Activated T-cell treated with anti-CD3 and anti-CD28 coated beads, Interleukin-2, amount 50 U/mL, for 4 hours (primary cell): ENCODE results near the gene VTI1A. TPM values are rescaled to one million over a fixed set of nuclear protein-coding genes. Genes with fewer than 3 reads are reported as not detected.

ENCODE experiments used
- ATAC-seq, 2 donors: fragments of 200-7000 bp; cut with Tn5 transposase; one replicate each; pipeline ENCODE4 v1.10.0; 2021
- DNase-seq: peaks from one replicate; pipeline ENCODE4 v3.0.0-alpha.2; 2020
- H3K27me3 Mint-ChIP-seq: one replicate; pipeline ENCODE4 v1.8.0; 2021; ENCODE audit warnings: low read depth, mixed read lengths
- H3K36me3 Mint-ChIP-seq: one replicate; pipeline ENCODE4 v1.8.0; 2022; ENCODE audit warnings: mixed read lengths; ENCODE audit not compliant: insufficient read depth
- H3K4me1 Mint-ChIP-seq: one replicate; pipeline ENCODE4 v1.8.0; 2021; ENCODE audit warnings: low read depth, mixed read lengths
- H3K4me3 Mint-ChIP-seq: one replicate; pipeline ENCODE4 v1.8.0; 2021; ENCODE audit warnings: mild to moderate bottlenecking, moderate library complexity, mixed read lengths
- H3K9me3 Mint-ChIP-seq: one replicate; pipeline ENCODE4 v1.8.0; 2021; ENCODE audit warnings: mixed read lengths
- total RNA-seq, 3 donors: library from RNA; stranded (reverse); gene quantifications; one replicate each; pipeline ENCODE4 v1.2.1, GENCODE V29; 2021

The VTI1A gene
- total RNA-seq, 3 donors from 2014 or later = 39.2 to 43.8 (median 42.9) TPM

DNA sequence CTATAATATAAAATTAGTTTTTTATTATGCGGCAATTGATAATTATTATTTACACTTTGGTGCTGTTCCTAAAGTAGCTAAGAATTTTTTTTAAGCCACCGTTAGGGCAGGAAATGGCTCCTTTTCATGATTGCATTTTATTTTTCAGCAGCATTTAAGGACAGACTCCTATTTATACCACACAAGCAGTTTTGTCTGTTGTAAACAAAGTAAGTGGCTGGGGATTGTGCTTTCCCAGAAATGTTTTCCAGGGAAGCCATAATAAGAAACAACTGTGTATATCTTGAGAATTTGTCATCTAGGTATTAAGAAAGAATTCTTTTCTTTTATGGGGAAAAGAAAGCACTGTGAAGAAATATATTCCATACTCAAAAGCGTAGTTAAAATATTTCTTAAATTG lies 232.0 kb downstream of the VTI1A start:
- H3K36me3 Mint-ChIP-seq = peaks cover 10% of the 10 kb centered on the region
- no peaks in the 10 kb centered on the region for H3K27me3 Mint-ChIP-seq
- DNase-seq (no peak), ATAC-seq (no peak)
- H3K4me3 Mint-ChIP-seq = no peak overlapping the region
- no peaks in the 10 kb centered on the region for H3K4me1 Mint-ChIP-seq
- H3K9me3 Mint-ChIP-seq = no peaks in the 10 kb centered on the region

DNA sequence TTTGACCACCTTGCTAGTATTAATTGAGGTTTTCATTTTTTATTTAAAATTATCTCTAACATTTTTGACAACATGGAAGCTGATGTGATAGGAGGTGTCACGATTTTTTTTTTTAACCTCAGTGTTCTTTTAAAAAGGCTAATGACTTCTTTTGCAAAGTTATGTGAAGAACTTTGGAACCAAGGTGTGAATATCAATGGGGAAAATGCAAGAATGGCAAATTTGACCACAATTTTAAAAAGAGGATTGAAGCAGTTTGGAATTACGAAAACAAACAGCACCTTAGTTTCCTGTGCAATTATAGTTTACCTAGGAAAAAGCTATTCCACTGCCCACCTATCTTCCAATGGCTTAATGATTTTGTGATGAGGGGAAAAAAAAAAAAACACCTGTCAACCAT lies 232.4 kb downstream of the VTI1A start:
- H3K4me3 Mint-ChIP-seq = no peak overlapping the region
- H3K27me3 Mint-ChIP-seq = no peaks in the 10 kb centered on the region
- no peak for ATAC-seq
- no peak for DNase-seq
- H3K4me1 Mint-ChIP-seq = no peaks in the 10 kb centered on the region
- no peaks in the 10 kb centered on the region for H3K9me3 Mint-ChIP-seq
- H3K36me3 Mint-ChIP-seq = peaks cover 9% of the 10 kb centered on the region

DNA sequence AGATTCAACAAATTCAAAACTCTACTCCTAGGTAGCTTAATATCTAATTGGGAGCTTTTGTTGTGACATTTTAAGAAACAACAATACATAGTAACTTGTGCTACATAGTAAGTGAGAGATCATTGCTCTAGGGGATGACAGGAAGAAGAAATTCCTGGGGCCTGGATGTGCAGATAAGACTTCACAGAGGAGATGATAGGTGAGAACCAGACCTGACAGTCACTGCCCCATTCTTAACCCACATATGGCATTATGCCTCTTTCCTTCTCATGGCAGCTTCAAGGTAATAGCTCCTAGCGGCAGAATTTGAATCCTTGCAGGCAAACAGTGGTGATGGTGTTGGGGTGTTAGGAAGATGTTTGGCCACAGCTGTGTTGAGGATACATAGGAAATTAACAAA lies 233.6 kb downstream of the VTI1A start:
- Mint-ChIP-seq H3K4me3 (no peak overlapping the region), H3K27me3 (no peaks in the 10 kb centered on the region), H3K36me3 (peaks cover 11% of the 10 kb centered on the region), H3K4me1 (no peaks in the 10 kb centered on the region), H3K9me3 (no peaks in the 10 kb centered on the region)
- no peak for DNase-seq
- no peak for ATAC-seq

DNA sequence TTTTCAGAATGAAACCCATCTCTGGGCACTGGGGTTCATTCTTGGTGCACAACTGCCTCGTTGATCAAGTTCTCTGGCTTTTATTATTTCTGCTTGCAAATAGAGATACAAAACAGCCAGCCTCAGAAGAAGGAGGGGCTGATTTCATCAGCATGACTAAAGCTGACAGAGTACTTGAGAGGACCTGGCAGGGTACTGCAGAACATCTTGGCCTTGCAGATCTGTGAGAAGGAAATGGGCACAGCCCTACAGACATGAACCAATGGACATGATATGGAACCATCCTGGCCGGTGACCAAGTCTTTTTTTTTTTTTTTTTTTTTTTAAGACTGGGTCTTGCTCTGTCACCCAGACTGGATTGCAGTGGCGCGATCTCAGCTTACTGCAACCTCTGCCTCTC lies 240.6 kb downstream of the VTI1A start:
- H3K4me3 Mint-ChIP-seq = no peak overlapping the region
- peaks cover 31% of the 10 kb centered on the region for H3K36me3 Mint-ChIP-seq
- no peaks in the 10 kb centered on the region for H3K9me3 Mint-ChIP-seq
- H3K4me1 Mint-ChIP-seq = no peaks in the 10 kb centered on the region
- H3K27me3 Mint-ChIP-seq = no peaks in the 10 kb centered on the region
- ATAC-seq (no peak), DNase-seq (no peak)

DNA sequence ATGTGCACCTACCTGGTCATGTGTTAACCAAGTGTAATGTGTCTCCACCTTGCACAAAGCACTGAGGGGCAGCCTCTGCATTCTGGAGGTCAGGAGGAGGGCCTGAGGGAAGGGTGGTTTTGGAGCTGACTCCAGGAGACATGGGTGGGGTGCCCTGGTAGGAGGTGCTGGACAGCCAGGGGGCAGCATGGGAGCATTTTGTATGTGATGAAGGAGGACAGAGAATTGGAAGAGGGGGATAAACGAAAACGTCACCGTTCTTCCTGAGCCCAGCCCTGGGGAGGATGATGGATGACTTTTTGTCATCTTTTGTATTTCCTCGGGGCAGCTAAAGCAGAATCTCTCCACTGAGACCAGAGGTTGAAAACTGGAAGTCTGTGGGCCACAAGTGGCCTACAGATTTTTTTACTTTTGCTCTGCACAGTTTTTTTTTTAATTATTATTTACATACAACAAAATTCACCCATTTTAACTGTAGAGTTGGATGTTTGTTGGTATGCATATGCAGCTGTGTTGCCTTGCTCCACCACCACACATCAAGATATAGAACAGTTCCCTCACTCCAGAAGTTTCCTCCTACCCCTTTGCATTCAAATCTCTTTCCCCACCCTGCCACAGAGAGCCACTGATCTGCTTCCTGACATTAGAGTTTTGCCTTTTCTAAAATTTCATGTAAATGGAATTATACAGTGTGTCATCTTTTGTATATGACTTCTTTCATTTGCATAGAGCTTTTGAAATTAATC lies 242.5 kb downstream of the VTI1A start:
- Mint-ChIP-seq H3K9me3 (no peaks in the 10 kb centered on the region), H3K36me3 (peaks cover 33% of the 10 kb centered on the region), H3K4me1 (no peaks in the 10 kb centered on the region), H3K4me3 (no peak overlapping the region), H3K27me3 (no peaks in the 10 kb centered on the region)
- no peak for DNase-seq
- ATAC-seq = no peak

GRCh38 chr10:112695539-112695938 lies 248.5 kb downstream of the VTI1A start:
- peaks cover 16% of the 10 kb centered on the region for H3K36me3 Mint-ChIP-seq
- H3K27me3 Mint-ChIP-seq = no peaks in the 10 kb centered on the region
- H3K9me3 Mint-ChIP-seq = no peaks in the 10 kb centered on the region
- H3K4me3 Mint-ChIP-seq = no peak overlapping the region
- ATAC-seq = no peak
- no peak for DNase-seq
- H3K4me1 Mint-ChIP-seq = no peaks in the 10 kb centered on the region

- H3K27me3 Mint-ChIP-seq = no peaks in the 10 kb centered on the region
- H3K4me1 Mint-ChIP-seq = no peaks in the 10 kb centered on the region
- DNase-seq (no peak), ATAC-seq (no peak)
- no peaks in the 10 kb centered on the region for H3K9me3 Mint-ChIP-seq
- H3K36me3 Mint-ChIP-seq = peaks cover 21% of the 10 kb centered on the region
- H3K4me3 Mint-ChIP-seq = no peak overlapping the region
Observed at GRCh38 chr10:112696592-112696991, 249.6 kb downstream of the VTI1A start.

DNA sequence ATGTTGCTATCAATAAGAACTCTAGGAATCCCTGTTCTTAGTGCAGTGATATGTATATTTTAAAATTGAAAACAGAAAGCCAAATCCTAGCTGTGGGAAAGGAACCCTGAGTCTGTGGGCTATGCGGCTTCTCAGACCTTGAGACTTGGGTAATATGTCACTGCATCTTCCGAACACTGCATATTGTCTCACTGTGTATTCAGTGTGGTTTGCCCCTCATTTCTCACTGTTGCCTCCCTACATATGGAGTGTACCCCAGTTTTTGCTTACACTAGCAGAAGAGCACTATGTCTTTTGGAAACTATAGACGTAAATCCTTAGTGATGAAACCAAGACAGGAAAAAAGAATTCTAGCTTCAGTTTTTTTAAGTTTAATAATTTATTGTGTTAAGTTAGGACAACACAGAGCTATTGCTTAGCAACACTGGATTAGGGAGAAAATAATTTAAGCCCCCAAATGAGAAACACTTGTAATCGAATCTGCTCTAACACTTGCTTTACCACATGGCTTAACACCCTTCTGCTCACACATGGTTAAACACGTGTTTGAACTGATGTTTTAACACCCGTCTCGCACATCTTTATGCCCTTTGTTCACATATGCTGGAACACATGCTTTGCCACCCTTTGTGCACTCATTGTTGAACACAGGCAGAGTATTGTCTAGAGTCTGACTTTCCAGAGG lies 251.3 kb downstream of the VTI1A start:
- Mint-ChIP-seq H3K4me3 (no peak overlapping the region), H3K36me3 (peaks cover 20% of the 10 kb centered on the region), H3K27me3 (no peaks in the 10 kb centered on the region), H3K4me1 (no peaks in the 10 kb centered on the region), H3K9me3 (no peaks in the 10 kb centered on the region)
- DNase-seq (no peak), ATAC-seq (no peak)

- no peaks in the 10 kb centered on the region for H3K9me3 Mint-ChIP-seq
- no peaks in the 10 kb centered on the region for H3K27me3 Mint-ChIP-seq
- H3K4me1 Mint-ChIP-seq = no peaks in the 10 kb centered on the region
- H3K36me3 Mint-ChIP-seq = peaks cover 20% of the 10 kb centered on the region
- ATAC-seq = no peak
- H3K4me3 Mint-ChIP-seq = no peak overlapping the region
- no peak for DNase-seq
Observed at GRCh38 chr10:112698818-112699164, 251.8 kb downstream of the VTI1A start.

DNA sequence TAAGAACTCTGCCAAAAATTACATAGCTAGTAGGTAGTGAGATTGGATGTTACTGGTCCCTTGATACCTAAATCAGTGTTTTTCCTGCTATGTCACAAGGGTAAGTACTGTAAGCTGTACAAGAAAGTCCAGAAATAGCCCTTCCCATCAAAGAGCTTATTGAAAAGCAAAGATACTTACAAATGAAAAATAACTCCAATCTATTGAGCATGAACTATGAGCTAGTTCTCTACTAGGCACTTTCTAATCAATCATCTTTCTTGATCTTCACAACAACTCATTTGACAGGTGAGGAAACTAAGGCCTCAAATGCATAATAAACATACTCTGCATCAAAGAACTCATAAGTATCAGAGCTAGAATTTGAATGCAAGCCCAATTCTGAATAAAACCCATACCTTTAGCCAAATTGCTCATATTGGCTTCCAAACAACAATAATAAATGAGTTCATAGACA lies 253.2 kb downstream of the VTI1A start:
- no peak for DNase-seq
- Mint-ChIP-seq H3K4me1 (no peaks in the 10 kb centered on the region), H3K9me3 (no peaks in the 10 kb centered on the region), H3K4me3 (no peak overlapping the region), H3K27me3 (no peaks in the 10 kb centered on the region), H3K36me3 (peaks cover 18% of the 10 kb centered on the region)
- no peak for ATAC-seq

- DNase-seq (no peak), ATAC-seq (no peak)
- Mint-ChIP-seq H3K27me3 (no peaks in the 10 kb centered on the region), H3K4me3 (no peak overlapping the region), H3K36me3 (peaks cover 18% of the 10 kb centered on the region), H3K4me1 (no peaks in the 10 kb centered on the region), H3K9me3 (no peaks in the 10 kb centered on the region)
Observed at GRCh38 chr10:112701211-112701877, 254.3 kb downstream of the VTI1A start.

DNA sequence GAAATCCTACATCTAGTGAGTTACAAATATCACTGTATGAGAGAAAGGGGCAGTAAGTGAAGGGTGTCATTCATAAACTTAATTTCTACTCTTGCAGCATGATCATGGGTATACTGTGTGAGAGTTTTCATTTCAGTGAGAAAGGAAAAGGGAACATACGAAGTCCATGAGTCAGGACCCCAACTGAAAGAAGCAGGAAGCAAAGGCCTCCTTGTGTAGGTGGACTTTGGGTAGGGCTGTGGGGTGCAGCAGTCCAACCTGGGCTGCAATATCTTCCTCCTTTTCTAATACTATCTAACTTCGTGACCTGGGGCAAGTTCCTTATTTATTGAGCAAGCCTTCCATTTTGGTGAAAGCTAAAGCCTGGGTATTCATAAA lies 254.9 kb downstream of the VTI1A start:
- no peaks in the 10 kb centered on the region for H3K9me3 Mint-ChIP-seq
- no peak for DNase-seq
- H3K27me3 Mint-ChIP-seq = no peaks in the 10 kb centered on the region
- peaks cover 18% of the 10 kb centered on the region for H3K36me3 Mint-ChIP-seq
- no peak overlapping the region for H3K4me3 Mint-ChIP-seq
- H3K4me1 Mint-ChIP-seq = no peaks in the 10 kb centered on the region
- no peak for ATAC-seq

- no peak for ATAC-seq
- no peak overlapping the region for H3K4me3 Mint-ChIP-seq
- H3K9me3 Mint-ChIP-seq = no peaks in the 10 kb centered on the region
- peaks cover 15% of the 10 kb centered on the region for H3K36me3 Mint-ChIP-seq
- DNase-seq = no peak
- H3K27me3 Mint-ChIP-seq = no peaks in the 10 kb centered on the region
- no peaks in the 10 kb centered on the region for H3K4me1 Mint-ChIP-seq
Observed at GRCh38 chr10:112706577-112706976, 259.6 kb downstream of the VTI1A start.

GRCh38 chr10:112708461-112708860 lies 261.4 kb downstream of the VTI1A start:
- no peaks in the 10 kb centered on the region for H3K9me3 Mint-ChIP-seq
- ATAC-seq = no peak

DNA sequence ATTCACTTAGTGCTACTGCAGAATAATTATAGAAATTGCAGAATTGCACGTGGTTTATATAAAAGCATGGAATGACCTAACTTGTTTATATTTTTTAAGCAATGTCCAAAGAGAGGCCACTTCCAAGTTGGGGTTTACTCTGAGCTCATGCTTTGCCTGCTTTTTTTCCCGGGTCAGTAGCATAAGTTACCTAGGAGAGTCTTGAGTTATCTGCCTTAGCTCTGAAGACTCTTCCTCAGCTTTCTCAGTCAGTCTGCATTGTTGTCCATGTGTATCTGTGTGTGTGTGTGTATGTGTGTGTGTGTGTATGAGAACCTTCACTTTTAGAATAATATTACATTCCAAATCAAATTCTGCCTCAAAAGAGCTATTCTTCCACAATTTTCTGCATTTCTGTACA lies 263.5 kb downstream of the VTI1A start:
- no peak overlapping the region for H3K4me3 Mint-ChIP-seq
- DNase-seq (no peak), ATAC-seq (no peak)
- H3K9me3 Mint-ChIP-seq = no peaks in the 10 kb centered on the region
- H3K36me3 Mint-ChIP-seq = peaks cover 20% of the 10 kb centered on the region
- no peaks in the 10 kb centered on the region for H3K27me3 Mint-ChIP-seq
- no peaks in the 10 kb centered on the region for H3K4me1 Mint-ChIP-seq

More at GRCh38 chr10:112708461-112708860, 261.4 kb downstream of the VTI1A start:
- no peak overlapping the region for H3K4me3 Mint-ChIP-seq
- no peaks in the 10 kb centered on the region for H3K4me1 Mint-ChIP-seq
- H3K36me3 Mint-ChIP-seq = peaks cover 15% of the 10 kb centered on the region
- H3K27me3 Mint-ChIP-seq = no peaks in the 10 kb centered on the region
- DNase-seq = no peak
